ENCODE data around the gene AGAP5.
"Not testable (repeated sequence)": the region's sequence is repeated elsewhere in the genome, so short reads cannot be mapped to it uniquely, and the experiment has no call there.

The AGAP5 gene

DNA sequence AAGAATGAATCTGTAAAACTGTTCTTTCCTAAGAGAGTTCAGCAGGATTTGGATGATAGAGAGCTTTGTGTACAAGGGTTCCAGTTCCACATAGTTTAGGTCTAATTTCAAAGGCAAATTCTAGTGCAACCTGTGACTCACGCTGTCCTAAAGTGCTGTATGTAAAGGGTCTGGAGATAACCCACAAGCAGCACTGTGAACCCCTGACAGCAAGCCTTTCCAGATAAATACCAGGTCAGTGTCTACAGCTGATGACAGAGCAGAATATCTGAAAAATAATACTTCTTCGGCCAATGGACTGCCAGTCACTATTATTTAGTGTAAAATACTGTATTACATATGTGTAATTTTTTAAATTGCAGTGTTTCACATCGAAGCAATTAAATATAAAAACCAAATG is 16.0 kb upstream of the AGAP5 start:
- DNase-seq, result not testable (repeated sequence)

DNA sequence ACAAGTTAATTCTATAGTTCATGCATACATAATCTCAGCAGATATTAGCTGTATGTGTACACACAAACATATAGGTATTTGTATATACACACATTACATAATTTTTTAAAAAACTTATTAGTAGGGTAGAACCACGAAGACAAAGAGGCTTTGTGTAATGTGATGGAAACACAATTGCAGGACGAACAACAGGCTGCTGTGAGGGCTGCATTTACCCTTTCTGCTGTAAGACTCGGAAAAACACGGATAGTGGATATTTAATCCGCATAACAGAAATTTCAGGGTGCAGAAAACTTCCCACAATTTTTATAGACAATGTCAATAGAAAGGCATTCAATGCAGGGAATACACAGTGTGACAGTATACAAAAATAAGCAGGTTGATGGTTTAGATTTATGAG is 13.8 kb upstream of the AGAP5 start:
- DNase-seq, result not testable (repeated sequence)

DNA sequence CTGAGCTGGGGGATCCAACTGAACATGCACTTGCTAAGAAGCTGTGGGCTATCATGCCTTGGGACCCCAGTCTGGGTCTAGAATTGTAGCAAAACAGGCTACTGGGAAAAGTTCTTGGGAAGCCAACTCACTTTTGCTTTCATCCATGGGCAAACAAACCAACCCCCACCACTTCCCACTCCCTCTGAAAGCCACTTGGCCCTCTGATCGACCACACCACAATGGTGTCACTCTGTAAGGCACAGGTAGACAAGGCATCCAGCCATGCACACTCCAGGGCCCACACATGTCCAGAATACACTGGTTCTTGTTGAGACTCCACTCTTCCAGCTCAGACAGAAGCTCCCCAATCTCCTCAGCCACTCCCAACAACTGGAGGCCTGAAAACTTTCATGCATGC is 10.2 kb upstream of the AGAP5 start:
- DNase-seq, result not testable (repeated sequence)

DNA sequence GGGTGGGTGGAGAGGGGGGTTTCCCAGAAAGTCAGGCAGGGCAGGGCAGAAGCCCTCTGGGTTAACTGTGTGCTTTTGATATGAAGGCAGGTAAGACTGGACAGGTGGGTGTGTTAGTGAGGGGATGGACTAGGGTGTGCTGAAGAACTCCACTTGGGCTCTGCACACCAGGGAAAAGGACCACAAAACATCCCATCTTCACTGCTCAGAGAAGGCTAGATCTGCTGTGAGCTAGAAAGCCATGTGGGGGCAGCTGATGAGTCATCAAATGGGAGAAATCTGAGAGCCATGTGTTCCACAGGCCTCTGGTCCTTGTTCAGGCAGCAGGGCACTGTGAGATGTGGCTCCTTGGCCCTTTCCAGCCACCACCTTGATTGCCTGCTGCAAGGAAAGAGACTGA is 9.7 kb upstream of the AGAP5 start:
- DNase-seq, result not testable (repeated sequence)

DNA sequence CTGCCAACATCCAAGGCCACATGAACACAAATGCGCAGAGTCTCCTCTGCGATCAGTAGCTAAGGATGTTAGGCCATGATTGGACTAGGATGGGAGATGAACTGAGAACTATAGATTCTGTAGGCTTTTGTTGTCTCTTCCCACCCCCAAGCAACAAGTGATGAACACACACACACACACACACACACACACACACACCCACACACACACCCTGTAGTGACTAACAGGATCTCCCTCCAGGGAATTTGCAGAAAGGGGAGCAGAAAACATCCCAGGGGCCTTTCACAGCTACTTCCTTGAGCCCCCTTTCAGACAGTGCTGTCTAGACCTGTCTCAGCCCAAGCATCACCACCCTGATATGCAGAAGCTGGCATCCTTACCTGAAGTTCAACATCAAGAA is 8.6 kb upstream of the AGAP5 start:
- DNase-seq, result not testable (repeated sequence)

DNA sequence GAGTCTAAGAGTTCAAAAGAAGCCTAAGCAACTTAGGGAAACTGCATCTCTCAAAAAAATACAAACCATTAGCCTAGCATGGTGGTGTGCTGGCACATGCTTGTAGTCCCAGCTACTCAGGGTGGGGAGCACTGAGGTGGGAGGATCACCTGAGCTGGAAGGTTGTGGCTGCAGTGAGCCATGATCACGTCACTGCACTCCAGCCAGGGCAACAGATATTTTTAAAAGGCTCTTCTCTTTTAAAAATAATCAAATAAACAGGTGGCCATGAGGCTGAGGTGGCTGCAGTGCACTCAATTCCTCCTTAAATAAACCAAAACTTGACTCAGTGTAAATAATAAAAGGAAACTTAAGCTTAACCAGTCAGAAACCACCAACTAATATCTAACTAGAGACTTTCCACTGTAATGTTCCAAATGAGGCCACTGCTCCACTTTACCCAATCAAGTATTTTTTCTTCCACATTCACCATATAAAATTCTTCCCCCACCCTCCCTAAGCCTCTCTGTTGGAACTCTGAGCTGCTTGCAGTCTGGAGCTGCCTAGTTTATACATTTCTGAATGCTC is 7.7 kb upstream of the AGAP5 start:
- DNase-seq, result not testable (repeated sequence)

DNA sequence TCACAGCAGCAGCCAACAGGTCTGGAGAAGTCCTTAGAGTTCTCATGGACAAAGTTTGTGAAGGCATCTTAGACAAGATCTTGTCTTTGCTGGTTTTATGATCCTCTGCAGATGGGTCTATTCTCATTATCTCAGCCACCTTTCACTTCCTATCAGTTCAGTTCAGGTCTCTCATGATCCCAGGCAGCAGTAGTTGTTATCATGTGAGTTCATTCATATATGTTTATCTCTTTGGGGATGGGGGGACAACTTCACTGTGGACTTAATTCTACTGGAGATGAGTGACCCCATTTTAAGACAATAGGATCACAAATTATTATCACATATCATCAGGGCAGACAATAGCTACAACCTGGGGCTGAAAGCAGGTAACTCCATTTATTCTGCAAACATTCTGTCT is 6.0 kb upstream of the AGAP5 start:
- not testable (repeated sequence) for DNase-seq

DNA sequence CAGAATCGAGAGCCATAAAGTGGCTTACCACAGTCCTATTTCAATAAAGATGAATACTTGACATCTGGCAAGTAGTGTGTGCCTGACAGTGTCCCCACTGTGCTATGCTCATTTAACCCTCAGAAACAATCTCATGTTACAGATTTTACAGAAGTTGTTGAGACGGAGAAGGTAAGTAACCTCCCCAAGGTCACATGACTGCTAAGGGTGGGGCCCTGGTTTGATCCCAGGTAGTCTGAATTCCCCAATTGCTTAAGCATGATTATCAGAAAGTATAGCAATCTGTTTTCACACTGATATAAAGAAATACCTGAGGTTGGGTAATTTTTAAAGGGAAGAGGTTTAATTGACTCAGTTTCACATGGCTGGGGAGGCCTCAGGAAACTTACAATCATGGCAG is 910 bp upstream of the AGAP5 start:
- DNase-seq, result not testable (repeated sequence)

DNA sequence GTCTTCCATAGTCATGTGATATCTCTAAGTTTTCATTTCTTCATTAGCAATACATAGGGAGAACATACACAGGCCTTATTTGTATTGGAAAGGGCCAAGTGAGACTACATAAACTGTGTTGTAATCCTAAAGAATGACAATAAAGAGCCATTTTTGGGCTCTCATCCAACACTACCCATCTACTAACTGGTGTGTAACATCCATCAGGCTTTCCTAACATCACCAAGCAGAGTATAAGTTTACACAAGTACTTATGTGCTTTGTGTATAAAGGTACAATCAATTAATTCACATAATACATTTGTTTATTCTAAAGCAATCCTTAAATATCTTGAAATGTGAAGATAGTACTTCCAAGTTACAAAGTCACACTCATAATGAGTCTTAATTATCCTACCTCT is 2.6 kb downstream of the AGAP5 start:
- DNase-seq, result not testable (repeated sequence)

DNA sequence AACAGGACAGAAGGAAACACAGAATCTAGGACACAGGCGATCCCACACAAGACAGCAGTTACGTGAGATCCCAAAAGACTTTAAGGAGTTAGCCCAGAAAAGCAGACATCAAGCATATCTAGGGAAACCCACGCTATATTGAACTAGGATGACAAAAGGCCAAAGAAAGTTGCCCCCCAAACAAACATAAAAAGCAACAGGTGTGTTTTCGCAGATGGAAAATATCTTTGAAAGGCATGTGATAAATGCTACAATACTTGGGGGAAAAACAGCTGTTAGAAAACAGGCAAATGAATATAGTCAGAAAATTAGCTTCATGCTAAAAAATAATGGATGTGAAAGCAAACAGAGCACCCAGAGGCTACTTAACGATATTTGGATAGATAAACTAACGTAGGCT is 7.2 kb downstream of the AGAP5 start:
- not testable (repeated sequence) for DNase-seq

DNA sequence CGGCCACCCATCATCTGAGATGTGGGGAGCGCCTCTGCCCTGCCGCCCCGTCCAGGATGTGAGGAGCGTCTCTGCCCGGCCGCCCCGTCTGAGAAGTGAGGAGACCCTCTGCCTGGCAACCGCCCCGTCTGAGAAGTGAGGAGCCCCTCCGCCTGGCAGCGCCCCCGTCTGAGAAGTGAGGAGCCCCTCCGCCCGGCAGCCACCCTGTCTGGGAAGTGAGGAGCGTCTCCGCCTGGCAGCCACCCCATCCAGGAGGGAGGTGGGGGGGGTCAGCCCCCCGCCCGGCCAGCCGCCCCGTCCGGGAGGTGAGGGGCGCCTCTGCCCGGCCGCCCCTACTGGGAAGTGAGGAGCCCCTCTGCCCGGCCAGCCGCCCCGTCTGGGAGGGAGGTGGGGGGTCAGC is 8.3 kb downstream of the AGAP5 start:
- not testable (repeated sequence) for DNase-seq

DNA sequence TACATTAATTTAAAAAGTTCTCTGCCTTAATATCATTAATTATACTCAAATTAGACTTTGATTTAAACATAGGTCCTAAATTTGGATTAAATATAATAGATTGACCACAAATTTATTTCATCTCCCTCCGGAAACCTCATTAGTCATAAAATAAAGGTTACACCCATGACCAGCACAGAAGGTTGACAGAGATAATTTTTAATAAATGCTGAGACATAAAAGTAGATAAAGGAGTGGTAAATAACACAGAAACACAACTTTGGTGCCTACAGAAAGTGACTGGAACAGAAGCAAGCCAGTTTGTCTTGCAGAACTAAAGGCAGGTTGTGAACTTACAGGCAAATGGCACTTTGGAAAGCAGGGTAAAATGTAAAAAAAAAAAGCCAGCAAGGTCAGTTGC is 10.3 kb downstream of the AGAP5 start:
- DNase-seq, result not testable (repeated sequence)

DNA sequence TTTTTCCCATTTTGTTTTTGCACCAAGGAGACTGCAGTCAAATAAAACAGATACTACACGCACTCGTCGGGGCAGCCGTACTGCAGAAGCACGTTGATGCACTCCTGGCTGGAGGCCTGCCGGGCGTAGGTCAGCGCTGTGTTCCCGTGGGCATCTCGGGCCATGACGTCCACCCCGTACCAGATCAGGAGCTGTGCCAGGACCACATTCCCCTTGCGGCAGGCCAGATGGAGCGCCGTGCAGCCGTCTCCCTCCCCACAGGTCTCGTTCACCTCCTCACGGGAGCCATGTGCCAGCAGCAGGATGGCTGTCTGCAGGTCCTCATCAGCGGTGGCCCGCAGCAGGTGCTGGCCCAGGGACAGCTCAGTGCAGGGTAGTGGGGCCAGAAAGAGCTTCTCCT is 23.4 kb downstream of the AGAP5 start:
- DNase-seq, result not testable (repeated sequence)

DNA sequence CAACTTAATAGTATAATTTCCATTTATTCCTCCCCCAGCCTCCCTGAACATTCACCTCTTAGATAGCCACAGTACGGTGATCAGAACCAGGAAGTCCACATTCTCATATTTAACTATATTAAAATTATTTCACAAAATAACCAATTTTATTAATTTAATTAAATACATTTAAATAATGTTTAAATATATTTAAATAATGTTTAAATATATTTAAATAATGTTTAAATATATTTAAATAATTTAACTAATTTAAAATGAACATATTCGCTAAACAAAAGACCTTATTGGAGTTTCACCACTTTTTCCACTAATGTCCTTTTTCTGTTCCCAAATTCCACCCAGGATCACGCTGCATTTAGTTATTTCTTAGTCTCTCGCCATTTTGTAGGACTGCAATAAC is 29.5 kb downstream of the AGAP5 start:
- DNase-seq, result not testable (repeated sequence)

DNA sequence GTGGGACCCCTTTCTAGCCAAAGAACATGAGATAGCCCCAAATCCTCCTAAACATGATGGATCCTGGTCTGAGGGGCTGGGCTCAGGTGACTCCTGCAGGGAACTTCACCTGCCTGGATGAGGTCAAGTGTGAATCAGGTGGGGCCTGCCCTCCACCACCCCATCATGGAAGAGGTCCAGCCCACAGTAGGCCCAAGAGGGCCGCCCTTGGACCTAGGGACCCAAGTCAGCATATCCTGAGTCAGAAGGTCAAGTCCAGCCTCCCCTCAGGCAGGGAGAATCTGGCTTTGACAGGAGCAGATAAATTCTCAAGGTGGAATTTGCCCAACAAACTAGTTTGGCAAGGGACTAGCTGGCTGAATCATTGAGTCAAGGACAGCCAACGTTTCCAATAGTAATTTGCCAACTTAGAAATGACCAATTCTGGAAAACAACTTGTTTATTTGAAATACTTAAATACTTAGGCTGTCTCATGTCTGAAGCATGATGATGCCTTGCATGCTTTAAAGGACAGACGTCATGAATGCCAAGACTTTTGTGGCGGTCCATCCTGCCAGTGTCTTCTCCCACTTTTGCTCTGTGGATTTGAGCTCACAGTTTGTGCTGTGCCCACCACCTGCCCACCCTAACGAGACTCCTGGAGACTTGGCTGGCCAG is 31.6 kb downstream of the AGAP5 start:
- DNase-seq, result not testable (repeated sequence)

DNA sequence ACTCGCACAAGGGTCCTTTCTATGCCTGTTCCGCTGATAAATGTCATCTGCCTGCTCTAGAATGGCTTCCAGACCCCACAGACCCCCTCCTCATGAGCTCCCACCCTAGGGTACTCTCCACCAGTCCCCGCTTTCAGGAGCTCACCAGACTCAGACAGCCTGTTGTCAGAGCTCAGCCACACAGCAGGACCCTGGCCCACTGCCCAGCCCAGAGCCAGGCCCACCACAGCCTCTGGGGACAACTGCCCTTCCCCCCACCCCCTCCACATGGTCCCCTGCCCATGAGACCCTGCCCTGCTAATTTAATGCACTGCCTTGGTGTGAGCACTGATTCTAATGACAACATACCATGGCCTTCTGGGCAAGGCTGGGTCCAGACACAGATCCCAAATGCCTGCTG is 32.3 kb downstream of the AGAP5 start:
- DNase-seq, result not testable (repeated sequence)

DNA sequence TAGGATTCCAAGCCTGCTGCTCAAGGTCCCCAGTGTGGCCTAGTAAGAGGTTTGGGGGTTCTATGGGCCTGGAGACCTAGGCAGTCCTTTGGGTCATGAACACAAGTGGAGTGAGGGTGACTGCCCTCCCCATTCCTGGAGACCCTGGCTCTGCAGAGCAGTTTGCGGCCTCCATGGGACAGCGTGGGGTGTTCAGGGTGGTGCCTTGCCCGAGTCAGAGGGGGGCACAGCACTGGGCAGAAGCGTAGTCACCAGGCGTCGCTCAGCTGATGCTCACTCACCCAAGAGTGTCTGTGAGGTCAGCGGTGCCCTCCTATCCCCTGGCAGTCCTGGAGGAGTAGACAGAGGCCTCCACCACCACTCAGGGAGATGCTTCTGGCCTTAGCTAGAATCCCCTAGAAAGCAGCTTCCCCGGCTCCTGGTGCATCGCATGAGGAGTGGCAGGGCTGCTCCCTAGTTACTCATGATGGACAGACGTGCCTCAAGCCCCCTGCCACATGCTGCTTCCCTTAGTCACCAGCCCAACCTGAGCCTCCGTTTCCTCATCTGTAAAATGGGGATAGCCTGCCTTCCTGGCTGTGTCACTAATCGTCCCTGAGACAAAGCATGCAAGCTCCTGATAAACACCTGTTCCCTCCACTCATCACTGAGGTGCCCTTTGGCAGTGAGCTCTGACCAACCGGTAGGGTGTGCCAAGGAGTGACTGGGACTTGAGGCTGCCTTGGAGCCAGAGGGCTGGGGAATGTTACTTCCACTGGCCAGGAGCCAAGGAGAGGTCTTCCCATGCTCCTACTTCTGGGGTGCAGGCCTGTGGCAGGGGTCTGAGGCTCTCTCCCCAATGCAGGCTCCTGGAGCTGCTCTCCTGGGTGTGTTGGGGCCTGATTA is 33.5 kb downstream of the AGAP5 start:
- not testable (repeated sequence) for DNase-seq

DNA sequence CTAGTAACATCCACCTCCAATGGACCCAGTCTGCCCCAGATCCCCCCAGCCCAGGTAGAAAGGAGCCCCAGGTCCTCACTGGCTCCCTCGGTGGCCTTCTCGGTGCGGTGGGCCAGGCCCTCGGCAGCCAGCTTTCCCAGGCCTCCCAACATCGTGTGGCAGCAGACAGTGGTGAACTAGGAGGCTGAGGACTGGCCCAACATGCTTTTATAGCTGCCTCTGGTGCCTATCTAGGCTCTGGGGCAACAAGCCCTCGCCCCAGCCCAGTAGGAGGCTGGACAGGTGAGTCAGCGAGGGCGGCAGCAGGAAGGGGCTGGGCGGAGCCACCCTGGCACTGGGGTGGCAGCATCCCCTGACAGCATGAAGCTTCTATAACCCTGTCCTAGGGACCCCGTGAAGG is 34.3 kb downstream of the AGAP5 start:
- DNase-seq, result not testable (repeated sequence)

DNA sequence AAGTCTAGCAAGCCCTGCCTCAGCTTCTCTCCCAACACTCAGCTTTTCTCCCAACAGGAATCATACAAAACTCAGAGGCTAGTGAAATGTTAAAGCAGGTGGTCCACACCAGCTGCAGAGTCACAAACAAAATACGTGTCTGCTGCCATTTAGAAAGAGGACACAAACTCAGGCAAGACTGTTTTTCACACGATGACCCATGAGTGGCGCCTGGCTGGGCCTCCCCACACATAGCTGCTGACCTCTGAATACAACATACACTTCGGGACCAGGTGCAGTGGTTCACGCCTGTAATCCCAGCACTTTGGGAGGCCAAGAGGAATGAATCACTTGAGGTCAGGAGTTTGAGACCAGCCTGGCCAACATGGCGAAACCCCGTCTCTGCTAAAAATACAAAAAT is 35.2 kb downstream of the AGAP5 start:
- not testable (repeated sequence) for DNase-seq

DNA sequence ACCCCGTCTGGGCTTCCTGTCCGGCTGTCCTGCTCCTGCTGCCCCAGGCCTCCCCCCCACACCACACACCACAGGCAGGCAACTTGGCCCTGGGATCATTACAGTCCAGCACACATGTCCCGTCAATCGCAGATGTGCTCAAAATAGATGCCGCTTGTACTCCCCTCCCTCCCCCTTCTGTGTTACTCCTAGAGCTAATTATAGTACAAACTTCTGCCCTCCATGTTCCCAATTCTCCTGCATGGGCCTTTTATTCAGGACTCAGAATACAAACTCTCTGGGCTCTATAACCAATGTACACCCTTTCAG is 42.0 kb downstream of the AGAP5 start, which contains the start of gene SYNPO2L:
Gene SYNPO2L (minus strand): TSS at position 40 of the 309 bp plus-strand sequence. CDS start 107 bp downstream, outside the sequence.
- DNase-seq, result no peak

DNA sequence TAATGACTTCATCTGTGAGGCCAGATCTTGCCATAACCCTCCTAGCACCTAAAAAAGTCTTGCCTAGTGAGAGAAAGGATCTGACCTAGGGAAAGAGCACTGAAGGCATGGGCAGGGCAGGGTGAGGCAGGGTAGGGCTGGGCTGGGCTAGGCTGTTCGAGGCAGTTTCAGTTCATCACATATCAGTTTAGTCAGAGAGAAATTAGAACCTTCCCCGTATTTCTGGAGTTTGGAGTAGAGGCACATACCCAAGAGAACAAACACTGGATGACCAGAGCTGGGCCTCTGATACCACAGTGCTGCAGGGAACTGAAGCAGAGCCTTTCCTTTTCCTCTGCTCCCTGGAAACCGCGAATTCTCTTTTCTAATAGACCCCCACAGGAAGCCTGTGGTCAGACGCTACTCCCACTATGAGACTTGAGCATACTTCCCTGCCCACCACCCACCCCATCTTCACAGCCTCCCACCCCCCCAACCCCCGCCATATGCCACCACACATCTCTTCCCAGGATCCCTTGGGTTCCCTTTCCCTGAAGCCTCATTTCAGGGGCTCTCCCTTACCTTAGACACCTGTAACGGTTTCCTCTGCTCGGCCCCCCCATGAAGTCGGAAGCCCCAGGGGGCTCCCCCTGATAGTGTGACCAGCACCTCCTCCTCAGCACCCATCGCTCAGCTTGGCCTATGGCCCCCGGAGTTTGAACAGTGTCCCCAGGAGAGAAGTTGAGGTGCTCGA is 42.5 kb downstream of the AGAP5 start:
- DNase-seq, result no peak

DNA sequence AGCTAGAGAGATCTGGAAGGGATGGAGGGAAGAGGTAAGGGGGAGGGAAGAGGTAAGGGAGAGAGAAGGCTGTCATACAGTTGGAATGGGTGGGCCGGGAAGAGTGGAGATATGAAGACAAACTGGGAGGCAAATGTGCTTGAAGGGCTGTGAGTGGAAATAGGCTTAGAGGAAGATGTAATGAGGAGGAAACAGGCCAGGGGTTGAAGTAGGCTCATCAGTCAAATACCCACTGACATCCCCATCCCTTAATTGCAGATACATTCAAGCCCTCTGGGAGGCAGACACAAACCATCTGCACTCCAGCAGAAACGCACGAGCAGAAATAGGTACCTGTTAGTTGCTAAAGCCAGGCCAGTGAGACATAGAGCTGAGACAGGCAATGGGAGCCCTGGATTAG is 44.2 kb downstream of the AGAP5 start:
- DNase-seq, result no peak

DNA sequence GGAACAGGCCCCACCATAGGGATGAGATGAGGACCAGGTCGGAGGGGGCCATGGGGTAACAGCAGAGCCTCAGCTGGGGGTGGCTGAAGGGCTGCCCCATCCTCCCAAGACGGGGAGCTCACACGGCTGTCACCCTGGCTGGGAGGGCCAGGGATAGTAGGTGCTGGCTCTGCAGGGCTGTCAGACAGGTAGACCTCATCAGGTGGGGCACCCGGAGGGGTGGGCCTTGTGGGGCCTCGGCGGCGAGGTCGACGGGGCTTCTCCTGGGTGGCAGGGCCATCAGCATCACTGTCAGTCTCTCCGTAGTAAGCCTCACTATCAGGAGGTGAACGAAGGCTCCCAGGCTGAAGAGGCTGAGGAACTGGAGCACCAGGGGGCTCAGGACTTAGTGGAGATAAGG is 44.7 kb downstream of the AGAP5 start:
- no peak for DNase-seq

Data from cerebellar nuclear complex (tissue), 1 donor.